DND-41 (cell line): ENCODE results near the gene EMILIN2.
A peak's percentile ranks its signal among the peaks of the same experiment; 100 is the strongest.

ENCODE experiments used
- EZH2 ChIP-seq: IDR thresholded peaks from 3 replicates; pipeline ENCODE4 v1.6.1; 2012; ENCODE audit warnings: borderline replicate concordance, low read depth, mild to moderate bottlenecking, moderate library complexity, low read length, inconsistent platforms; ENCODE audit not compliant: severe bottlenecking
- TF ChIP-seq, protein P1 (sequence below): IDR thresholded peaks from 2 replicates; pipeline ENCODE4 v1.5.1; 2012; ENCODE audit warnings: borderline replicate concordance, low read length, moderate library complexity, mild to moderate bottlenecking; ENCODE audit not compliant: poor library complexity, severe bottlenecking; ENCODE audit errors: extremely low read depth

GRCh38 chr18:2932247-2933181 is 85.7 kb downstream of the EMILIN2 start:
- TF ChIP-seq, protein P1, sequence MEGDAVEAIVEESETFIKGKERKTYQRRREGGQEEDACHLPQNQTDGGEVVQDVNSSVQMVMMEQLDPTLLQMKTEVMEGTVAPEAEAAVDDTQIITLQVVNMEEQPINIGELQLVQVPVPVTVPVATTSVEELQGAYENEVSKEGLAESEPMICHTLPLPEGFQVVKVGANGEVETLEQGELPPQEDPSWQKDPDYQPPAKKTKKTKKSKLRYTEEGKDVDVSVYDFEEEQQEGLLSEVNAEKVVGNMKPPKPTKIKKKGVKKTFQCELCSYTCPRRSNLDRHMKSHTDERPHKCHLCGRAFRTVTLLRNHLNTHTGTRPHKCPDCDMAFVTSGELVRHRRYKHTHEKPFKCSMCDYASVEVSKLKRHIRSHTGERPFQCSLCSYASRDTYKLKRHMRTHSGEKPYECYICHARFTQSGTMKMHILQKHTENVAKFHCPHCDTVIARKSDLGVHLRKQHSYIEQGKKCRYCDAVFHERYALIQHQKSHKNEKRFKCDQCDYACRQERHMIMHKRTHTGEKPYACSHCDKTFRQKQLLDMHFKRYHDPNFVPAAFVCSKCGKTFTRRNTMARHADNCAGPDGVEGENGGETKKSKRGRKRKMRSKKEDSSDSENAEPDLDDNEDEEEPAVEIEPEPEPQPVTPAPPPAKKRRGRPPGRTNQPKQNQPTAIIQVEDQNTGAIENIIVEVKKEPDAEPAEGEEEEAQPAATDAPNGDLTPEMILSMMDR: peak; percentile 82
- TF ChIP-seq EZH2: no peak
